ENCODE data around the gene MAP6.
"Not testable (repeated sequence)": the region's sequence is repeated elsewhere in the genome, so short reads cannot be mapped to it uniquely, and the experiment has no call there.

MAP6 gene

GRCh38 chr11:75668451-75669297, at the start of gene MAP6:
Gene MAP6, minus strand, starts transcription at chr11:75669038. Its CDS starts 669 bp downstream, at chr11:75668369.
- DNase-seq (ENCODE audit: low spot score) = no peak

GRCh38 chr11:75717608-75718418, 49.0 kb upstream of the MAP6 start, which contains the start of gene MOGAT2:
Gene MOGAT2, plus strand, starts transcription at chr11:75717838. Its CDS starts 51 bp downstream, at chr11:75717889.
- DNase-seq (ENCODE audit: low spot score) = no peak

GRCh38 chr11:75716659-75717058, 47.8 kb upstream of the MAP6 start:
- no peak for DNase-seq (ENCODE audit: low spot score)

- DNase-seq (ENCODE audit: low spot score) = no peak
Measured at GRCh38 chr11:75715688-75716087, 46.9 kb upstream of the MAP6 start.

- DNase-seq (ENCODE audit: low spot score) = no peak
Measured at GRCh38 chr11:75714211-75714610, 45.4 kb upstream of the MAP6 start.

- no peak for DNase-seq (ENCODE audit: low spot score)
Measured at GRCh38 chr11:75706260-75706729, 37.5 kb upstream of the MAP6 start.

GRCh38 chr11:75705541-75705940, 36.7 kb upstream of the MAP6 start:
- no peak for DNase-seq (ENCODE audit: low spot score)

GRCh38 chr11:75703695-75704237, 34.9 kb upstream of the MAP6 start:
- DNase-seq (ENCODE audit: low spot score) = no peak

- no peak for DNase-seq (ENCODE audit: low spot score)
Measured at GRCh38 chr11:75700940-75701339, 32.1 kb upstream of the MAP6 start.

- no peak for DNase-seq (ENCODE audit: low spot score)
Measured at GRCh38 chr11:75697906-75698581, 29.2 kb upstream of the MAP6 start.

GRCh38 chr11:75691804-75692203, 23.0 kb upstream of the MAP6 start:
- no peak for DNase-seq (ENCODE audit: low spot score)

GRCh38 chr11:75689863-75690609, 21.2 kb upstream of the MAP6 start:
- DNase-seq (ENCODE audit: low spot score) = no peak

- not testable (repeated sequence) for DNase-seq (ENCODE audit: low spot score)
Measured at GRCh38 chr11:75683856-75684255, 15.0 kb upstream of the MAP6 start.

GRCh38 chr11:75679566-75679965, 10.7 kb upstream of the MAP6 start:
- DNase-seq (ENCODE audit: low spot score) = no peak

- no peak for DNase-seq (ENCODE audit: low spot score)
Measured at GRCh38 chr11:75678620-75679259, 9.9 kb upstream of the MAP6 start.

GRCh38 chr11:75677909-75678308, 9.1 kb upstream of the MAP6 start:
- no peak for DNase-seq (ENCODE audit: low spot score)

- DNase-seq (ENCODE audit: low spot score) = no peak
Measured at GRCh38 chr11:75677275-75677674, 8.4 kb upstream of the MAP6 start.

GRCh38 chr11:75673977-75674582, 5.2 kb upstream of the MAP6 start:
- no peak for DNase-seq (ENCODE audit: low spot score)

GRCh38 chr11:75667831-75668450, 897 bp downstream of the MAP6 start:
- peak; percentile 79 for DNase-seq (ENCODE audit: low spot score)

Measured in left forelimb (tissue), 1 donor.